CD8-positive, alpha-beta memory T cell (primary cell): ENCODE data around the gene ANKRD23. TPM values are rescaled to one million over a fixed set of nuclear protein-coding genes. Genes with fewer than 3 reads are reported as not detected.

Source experiments
- CTCF ChIA-PET: fragments of 350-600 bp; sonication (Branson Sonifier 250); formaldehyde crosslinking; loops from one replicate; lab custom pipeline; 2021; ENCODE audit warnings: antibody characterized with exemption; lab: Charles Lee
- POLR2A ChIA-PET: fragments of 350-600 bp; sonication (Branson Sonifier 250); formaldehyde crosslinking; loops from one replicate; lab custom pipeline; 2021; ENCODE audit warnings: antibody characterized with exemption; lab: Charles Lee
- DNase-seq, 5 donors: peaks; one replicate each; pipeline versions ENCODE4 v3.0.0 to v3.0.0-alpha.2; 2020 to 2022; ENCODE audit warnings: mixed read lengths in 1 of 5
- H3K27ac ChIP-seq: one replicate; pipeline ENCODE4 v1.7.0; 2013; ENCODE audit warnings: low read depth, mild to moderate bottlenecking, low read length, moderate library complexity
- H3K27me3 ChIP-seq: 2 replicates; pipeline ENCODE4 v1.7.0; 2013; ENCODE audit warnings: low read length, mild to moderate bottlenecking; ENCODE audit not compliant: insufficient read depth, poor library complexity, severe bottlenecking
- H3K36me3 ChIP-seq: 2 replicates; pipeline ENCODE4 v1.7.0; 2013; ENCODE audit warnings: mild to moderate bottlenecking, low read length, moderate library complexity; ENCODE audit not compliant: insufficient read depth
- H3K4me1 ChIP-seq: 2 replicates; pipeline ENCODE4 v1.7.0; 2013; ENCODE audit warnings: mild to moderate bottlenecking, low read length, moderate library complexity; ENCODE audit not compliant: insufficient read depth
- H3K4me3 ChIP-seq: 2 replicates; pipeline ENCODE4 v1.7.0; 2013; ENCODE audit warnings: mild to moderate bottlenecking, low read length
- H3K9me3 ChIP-seq: 2 replicates; pipeline ENCODE4 v1.7.0; 2013; ENCODE audit warnings: mild to moderate bottlenecking, low read length
- H3K27ac Mint-ChIP-seq, 8 donors: one replicate each; pipeline ENCODE4 v1.8.0; 2020 to 2021; ENCODE audit warnings: mixed read lengths in 8 of 8, mild to moderate bottlenecking in 6 of 8, inconsistent platforms in 3 of 8, moderate library complexity in 3 of 8
- H3K27me3 Mint-ChIP-seq, 2 donors: one replicate each; pipeline ENCODE4 v1.8.0; 2020 to 2021; ENCODE audit warnings: mixed read lengths in 2 of 2, mild to moderate bottlenecking in 1 of 2, moderate library complexity in 1 of 2
- H3K36me3 Mint-ChIP-seq, 3 donors: one replicate each; pipeline ENCODE4 v1.8.0; 2020 to 2021; ENCODE audit warnings: mixed read lengths in 3 of 3, inconsistent platforms in 1 of 3, mild to moderate bottlenecking in 1 of 3
- H3K4me1 Mint-ChIP-seq, 3 donors: one replicate each; pipeline ENCODE4 v1.8.0; 2020 to 2021; ENCODE audit warnings: mixed read lengths in 3 of 3, inconsistent platforms in 1 of 3, mild to moderate bottlenecking in 1 of 3
- H3K4me3 Mint-ChIP-seq, 7 donors: one replicate each; pipeline ENCODE4 v1.8.0; 2020 to 2021; ENCODE audit warnings: mixed read lengths in 7 of 7, mild to moderate bottlenecking in 6 of 7, moderate library complexity in 4 of 7, inconsistent platforms in 2 of 7
- H3K9me3 Mint-ChIP-seq, 5 donors: one replicate each; pipeline ENCODE4 v1.8.0; 2020 to 2022; ENCODE audit warnings: mixed read lengths in 5 of 5, mild to moderate bottlenecking in 3 of 5, moderate library complexity in 2 of 5, inconsistent platforms in 1 of 5
- polyA plus RNA-seq: library from polyadenylated mRNA; unstranded; fragments of 300-500 nt; fragmentation: Illumina TruSeq; gene quantifications from one replicate; pipeline ENCODE4 v1.2.3, GENCODE V29; 2021
- total RNA-seq, 2 experiments: library from RNA; stranded (reverse); gene quantifications; one replicate each; pipeline ENCODE4 v1.2.3, GENCODE V29; 2021

Gene ANKRD23
- total and polyA plus RNA-seq, 3 experiments from 2014 or later = 0.47 to 3.9 (median 3.8) TPM

DNA sequence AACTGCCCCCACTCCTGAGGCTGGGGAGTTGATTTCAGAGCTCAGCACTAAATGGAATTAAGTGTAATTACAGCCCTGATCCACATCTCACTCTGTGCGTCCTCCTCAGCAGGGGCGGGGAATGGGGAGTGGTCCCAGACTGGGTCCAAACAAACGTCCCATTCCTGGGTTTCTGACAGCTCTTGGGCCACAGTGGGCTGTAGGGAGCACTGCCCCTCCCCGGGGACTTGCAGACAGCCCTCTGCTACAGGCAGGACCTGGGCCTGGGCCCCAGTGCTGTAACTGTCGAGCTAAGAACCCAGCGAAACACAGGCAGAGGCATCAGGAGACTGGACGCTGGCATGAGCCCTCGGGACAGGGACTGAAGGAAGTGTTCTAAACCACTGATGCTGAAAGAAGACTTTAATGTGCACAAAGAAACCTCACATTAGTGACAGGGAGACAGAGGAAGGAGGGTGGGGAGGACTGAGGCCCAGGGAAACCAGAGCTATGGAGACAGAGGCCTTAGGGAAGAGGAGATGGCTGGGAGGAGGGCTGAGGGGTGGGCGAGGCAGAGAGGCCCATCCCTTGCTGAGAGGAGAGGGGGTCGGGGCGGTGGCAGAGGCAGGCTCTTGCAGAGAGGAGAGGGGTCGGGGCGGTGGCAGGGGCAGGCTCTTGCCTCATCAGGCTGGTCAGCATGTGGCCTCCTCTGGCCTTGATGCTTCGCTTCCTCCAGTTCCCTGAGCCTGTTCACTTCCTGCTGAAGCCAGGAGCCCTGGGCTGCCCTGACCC is 31.9 kb upstream of the ANKRD23 start:
- ChIA-PET CTCF (interaction anchor here (1.2 to 1.6 kb wide), 2 partner anchors 17 to 64 kb away, joined by 3 read pairs; partner anchors contain the start of gene ANKRD39), POLR2A (no interaction called here)
- no peaks in the 10 kb centered on the region for H3K9me3 Mint-ChIP-seq
- no peak overlapping the region for H3K27ac ChIP-seq
- H3K36me3 ChIP-seq = no peaks in the 10 kb centered on the region
- H3K4me1 Mint-ChIP-seq = peaks cover 23 to 54% (median 27%) of the 10 kb centered on the region in 3 donors
- no peaks in the 10 kb centered on the region for H3K27me3 Mint-ChIP-seq
- no peak for DNase-seq
- no peaks in the 10 kb centered on the region for H3K36me3 Mint-ChIP-seq
- H3K4me3 ChIP-seq = no peak overlapping the region
- peaks cover 24% of the 10 kb centered on the region for H3K4me1 ChIP-seq
- H3K4me3 Mint-ChIP-seq = no peak overlapping the region
- no peaks in the 10 kb centered on the region for H3K27me3 ChIP-seq
- peak overlapping the region in 2 of 8 donors; percentile 71 to 77 for H3K27ac Mint-ChIP-seq
- no peaks in the 10 kb centered on the region for H3K9me3 ChIP-seq

- no peaks in the 10 kb centered on the region for H3K27me3 Mint-ChIP-seq
- Histone ChIP-seq H3K27me3 (no peaks in the 10 kb centered on the region), H3K4me3 (no peak overlapping the region), H3K27ac (no peak overlapping the region), H3K4me1 (peaks cover 29% of the 10 kb centered on the region), H3K9me3 (no peaks in the 10 kb centered on the region), H3K36me3 (no peaks in the 10 kb centered on the region)
- DNase-seq = no peak
- no peaks in the 10 kb centered on the region for H3K9me3 Mint-ChIP-seq
- H3K4me3 Mint-ChIP-seq = peak overlapping the region in 1 of 7 donors; percentile 43
- ChIA-PET POLR2A (no interaction called here), CTCF (interaction anchor here (1.1 to 2.2 kb wide), 3 partner anchors 17 to 66 kb away, joined by 3 to 12 read pairs (median 4); partner anchors contain the start of gene ANKRD39)
- peak overlapping the region in 7 of 8 donors; percentile 19 to 95 (median 50) for H3K27ac Mint-ChIP-seq
- peaks cover 0 to 5% (median 0%) of the 10 kb centered on the region in 3 donors for H3K36me3 Mint-ChIP-seq
- peaks cover 26 to 58% (median 31%) of the 10 kb centered on the region in 3 donors for H3K4me1 Mint-ChIP-seq
These were observed 30.5 kb upstream of the ANKRD23 start for GRCh38 chr2:96874198-96874831.

GRCh38 chr2:96873651-96874096 is 29.9 kb upstream of the ANKRD23 start:
- no peaks in the 10 kb centered on the region for H3K27me3 ChIP-seq
- peaks cover 0 to 5% (median 0%) of the 10 kb centered on the region in 3 donors for H3K36me3 Mint-ChIP-seq
- ChIA-PET CTCF (interaction anchor here (1.1 to 2.2 kb wide), 3 partner anchors 16 to 77 kb away, joined by 4 to 12 read pairs (median 11); partner anchors contain the start of gene ANKRD39), POLR2A (interaction anchor here (0.9 kb wide), 1 partner anchor 51 kb away, joined by 3 read pairs; no protein-coding TSS in a partner anchor)
- H3K27ac ChIP-seq = no peak overlapping the region
- H3K27me3 Mint-ChIP-seq = no peaks in the 10 kb centered on the region
- H3K9me3 Mint-ChIP-seq = no peaks in the 10 kb centered on the region
- no peaks in the 10 kb centered on the region for H3K9me3 ChIP-seq
- DNase-seq = no peak
- peak overlapping the region in 1 of 7 donors; percentile 78 for H3K4me3 Mint-ChIP-seq
- peaks cover 26 to 58% (median 31%) of the 10 kb centered on the region in 3 donors for H3K4me1 Mint-ChIP-seq
- peaks cover 29% of the 10 kb centered on the region for H3K4me1 ChIP-seq
- H3K4me3 ChIP-seq = no peak overlapping the region
- H3K36me3 ChIP-seq = no peaks in the 10 kb centered on the region
- H3K27ac Mint-ChIP-seq = peak overlapping the region in 3 of 8 donors; percentile 19 to 89 (median 66)

DNA sequence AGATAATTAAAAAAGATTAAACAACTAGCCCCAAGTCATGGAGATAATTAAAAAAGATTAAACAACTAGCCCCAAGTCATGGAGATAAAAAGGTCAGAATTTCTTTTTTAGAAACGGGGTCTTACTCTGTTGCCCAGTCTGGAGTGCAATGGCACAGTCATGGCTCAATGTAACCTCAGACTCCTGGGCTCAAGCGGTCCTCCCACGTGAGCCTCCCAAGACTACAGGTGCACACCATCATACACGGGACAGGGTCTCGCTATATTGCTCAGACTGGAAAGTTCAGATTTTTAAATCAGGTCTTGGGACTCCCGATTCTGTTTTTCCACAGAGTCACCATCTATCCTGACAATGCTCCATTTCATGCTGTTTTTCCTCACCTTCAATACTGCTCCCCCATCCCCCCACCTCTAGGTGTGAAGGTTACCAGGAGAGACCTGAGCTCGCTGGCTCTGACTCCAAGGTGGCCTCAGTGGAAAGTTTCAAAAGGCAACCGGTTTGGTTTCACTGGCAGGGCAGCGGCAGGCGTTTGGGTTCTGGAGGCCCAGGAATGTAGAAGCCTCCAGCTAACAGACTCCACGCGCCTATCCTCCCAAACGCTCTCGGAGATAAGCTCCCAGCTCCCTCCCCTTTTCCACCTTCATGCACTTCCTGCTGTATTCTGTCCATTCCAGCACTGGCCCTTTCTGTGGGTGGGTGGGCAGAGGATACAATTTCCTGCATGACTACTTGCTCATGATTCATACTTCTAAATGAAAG is 28.9 kb upstream of the ANKRD23 start:
- Mint-ChIP-seq H3K4me3 (peak overlapping the region in 2 of 7 donors; percentile 13 to 78), H3K27me3 (no peaks in the 10 kb centered on the region), H3K4me1 (peaks cover 28 to 63% (median 35%) of the 10 kb centered on the region in 3 donors), H3K36me3 (peaks cover 0 to 10% (median 0%) of the 10 kb centered on the region in 3 donors), H3K9me3 (no peaks in the 10 kb centered on the region), H3K27ac (peak overlapping the region in 5 of 8 donors; percentile 24 to 93 (median 61))
- peaks cover 33% of the 10 kb centered on the region for H3K4me1 ChIP-seq
- H3K4me3 ChIP-seq = no peak overlapping the region
- H3K27me3 ChIP-seq = no peaks in the 10 kb centered on the region
- POLR2A ChIA-PET = interaction anchor here (0.7 to 0.9 kb wide), 2 partner anchors 52 to 64 kb away, joined by 3 read pairs; no protein-coding TSS in a partner anchor
- CTCF ChIA-PET = interaction anchor here (1.5 to 2.2 kb wide), 3 partner anchors 15 to 78 kb away, joined by 3 to 12 read pairs (median 11); partner anchors contain the start of gene ANKRD39
- no peak overlapping the region for H3K27ac ChIP-seq
- DNase-seq = no peak
- H3K9me3 ChIP-seq = no peaks in the 10 kb centered on the region
- no peaks in the 10 kb centered on the region for H3K36me3 ChIP-seq

- Mint-ChIP-seq H3K36me3 (peaks cover 0 to 29% (median 0%) of the 10 kb centered on the region in 3 donors), H3K4me1 (peaks cover 36 to 71% (median 49%) of the 10 kb centered on the region in 3 donors), H3K27me3 (no peaks in the 10 kb centered on the region), H3K27ac (peak overlapping the region; percentile 85 to 97 (median 94)), H3K4me3 (peak overlapping the region; percentile 90 to 97 (median 92)), H3K9me3 (no peaks in the 10 kb centered on the region)
- ChIA-PET CTCF (interaction anchor here (0.6 to 6.6 kb wide), 10 partner anchors 10 to 241 kb away, joined by 3 to 88 read pairs (median 4); partner anchors contain the start of gene ANKRD39), POLR2A (interaction anchor here (1.4 kb wide), 1 partner anchor 41 kb away, joined by 5 read pairs; no protein-coding TSS in a partner anchor)
- peak overlapping the region; percentile 77 for H3K27ac ChIP-seq
- peaks cover 4% of the 10 kb centered on the region for H3K36me3 ChIP-seq
- DNase-seq = peak; percentile 56 to 83 (median 78)
- H3K9me3 ChIP-seq = no peaks in the 10 kb centered on the region
- peak overlapping the region; percentile 55 for H3K4me3 ChIP-seq
- H3K27me3 ChIP-seq = no peaks in the 10 kb centered on the region
- H3K4me1 ChIP-seq = peaks cover 41% of the 10 kb centered on the region
These were observed 26.9 kb upstream of the ANKRD23 start for GRCh38 chr2:96870626-96871255.

GRCh38 chr2:96869822-96870625 is 26.2 kb upstream of the ANKRD23 start, which contains the start of gene SEMA4C:
Gene SEMA4C (minus strand): TSS chr2:96870080. CDS start chr2:96867886, 2,194 bp downstream.
- Histone ChIP-seq H3K27ac (peak within 1 kb of the TSS; percentile 77), H3K27me3 (no peaks in the 10 kb centered on the region), H3K9me3 (no peaks in the 10 kb centered on the region), H3K4me3 (peak within 1 kb of the TSS; percentile 63), H3K36me3 (peaks cover 10% of the 10 kb centered on the region), H3K4me1 (peaks cover 40% of the 10 kb centered on the region)
- Mint-ChIP-seq H3K4me3 (peak within 1 kb of the TSS; percentile 90 to 97 (median 92)), H3K9me3 (no peaks in the 10 kb centered on the region), H3K36me3 (peaks cover 0 to 36% (median 2%) of the 10 kb centered on the region in 3 donors), H3K27me3 (no peaks in the 10 kb centered on the region), H3K4me1 (peaks cover 34 to 70% (median 52%) of the 10 kb centered on the region in 3 donors), H3K27ac (peak within 1 kb of the TSS; percentile 85 to 97 (median 94))
- ChIA-PET POLR2A (interaction anchor here (1.4 to 1.7 kb wide), 2 partner anchors 12 to 42 kb away, joined by 5 to 11 read pairs; partner anchors contain the start of gene ANKRD39), CTCF (interaction anchor here (0.8 to 6.6 kb wide), 7 partner anchors 9 to 106 kb away, joined by 3 to 88 read pairs (median 4); partner anchors contain the start of gene ANKRD39)
- peak; percentile 48 to 76 (median 67) for DNase-seq
